NCI-H510A treated with DMSO at 0.1 percent for 48 hours (cell line): ENCODE measurements around the gene EPHB2.
A peak's percentile ranks its signal among the peaks of the same experiment; 100 is the strongest.
"Not testable (repeated sequence)": the region's sequence is repeated elsewhere in the genome, so short reads cannot be mapped to it uniquely, and the experiment has no call there.

ENCODE experiments used
- DNase-seq: peaks from one replicate; lab custom pipeline; 2025; lab: John Stamatoyannopoulos, UW

Gene EPHB2

DNA sequence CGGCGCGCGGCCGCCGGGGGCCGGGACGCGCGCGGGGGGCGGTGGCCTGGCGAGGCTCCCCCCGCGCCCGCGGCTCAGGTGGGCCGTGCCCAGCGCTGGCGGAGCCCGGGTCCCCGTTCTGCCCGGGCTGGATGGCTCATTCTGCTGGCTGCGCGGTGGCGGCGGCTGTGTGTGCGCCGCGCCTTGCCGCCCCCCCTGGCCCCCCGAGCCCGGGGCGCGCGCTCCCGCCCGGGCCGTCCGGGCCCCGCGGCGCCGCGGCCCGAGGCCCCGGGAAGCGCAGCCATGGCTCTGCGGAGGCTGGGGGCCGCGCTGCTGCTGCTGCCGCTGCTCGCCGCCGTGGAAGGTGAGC is at the start of gene EPHB2:
EPHB2 (plus strand) TSS at position 139 of the 349 bp plus-strand sequence; CDS start at position 283, 144 bp downstream.
- DNase-seq = no peak

DNA sequence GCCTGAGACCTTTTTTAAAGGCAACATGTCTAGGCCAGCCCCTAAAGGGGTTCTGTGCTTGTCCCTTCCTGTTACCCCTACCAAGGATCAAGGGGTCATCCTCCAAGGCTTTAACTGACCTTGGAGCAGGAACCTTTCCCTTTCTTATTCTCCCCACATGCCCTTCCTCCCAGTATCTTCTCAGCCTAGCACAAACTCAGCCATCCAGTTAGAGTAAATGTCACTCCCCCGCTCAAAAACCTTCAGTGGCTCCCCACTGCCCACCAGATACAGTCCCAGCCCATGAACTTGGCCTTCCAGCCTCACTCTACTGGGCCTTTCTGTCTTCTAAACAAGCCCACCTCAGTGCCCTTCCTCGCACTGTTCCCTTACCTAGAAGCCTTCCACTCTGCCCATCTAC is 48.8 kb upstream of the EPHB2 start:
- no peak for DNase-seq

DNA sequence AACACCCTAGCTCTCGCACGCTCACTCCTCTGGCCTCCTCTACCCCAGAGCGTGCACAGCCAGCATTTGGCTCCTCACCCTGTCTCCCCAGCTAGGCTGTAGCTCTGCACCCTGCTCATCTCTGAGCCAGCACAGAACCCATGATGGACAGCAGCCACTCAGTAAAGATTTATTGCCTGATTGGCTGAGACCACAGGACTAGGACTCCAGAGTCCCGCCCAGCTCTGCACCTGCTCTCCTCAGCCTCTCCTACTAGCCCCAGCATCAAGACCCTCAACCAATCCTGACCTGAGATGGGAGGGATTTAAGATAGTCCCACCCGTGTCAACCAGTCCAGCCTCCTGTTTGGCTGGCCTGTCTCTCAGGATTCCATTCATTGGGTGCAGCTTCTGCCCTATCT is 48.3 kb upstream of the EPHB2 start:
- DNase-seq = peak; percentile 37

DNA sequence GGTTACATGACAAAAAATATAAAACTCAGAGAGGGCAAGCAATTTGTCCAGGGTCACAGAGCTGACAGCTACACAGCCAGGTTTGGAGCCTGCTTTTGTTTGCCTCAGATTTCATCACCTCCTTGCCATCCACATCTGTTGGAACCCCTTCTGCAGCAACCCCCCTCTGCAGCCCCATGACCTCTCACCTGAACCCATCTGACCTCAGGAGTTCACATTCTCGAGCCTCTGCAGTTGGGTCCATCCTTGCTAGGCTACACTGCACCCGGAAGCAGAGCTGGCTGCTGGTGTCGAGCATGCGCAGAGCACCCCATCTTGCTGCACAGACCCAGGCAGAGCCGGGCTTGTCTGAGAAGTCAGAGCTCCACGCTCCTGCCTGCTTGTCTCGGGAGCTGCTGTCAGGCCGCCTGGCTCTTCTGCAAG is 47.6 kb upstream of the EPHB2 start:
- no peak for DNase-seq

DNA sequence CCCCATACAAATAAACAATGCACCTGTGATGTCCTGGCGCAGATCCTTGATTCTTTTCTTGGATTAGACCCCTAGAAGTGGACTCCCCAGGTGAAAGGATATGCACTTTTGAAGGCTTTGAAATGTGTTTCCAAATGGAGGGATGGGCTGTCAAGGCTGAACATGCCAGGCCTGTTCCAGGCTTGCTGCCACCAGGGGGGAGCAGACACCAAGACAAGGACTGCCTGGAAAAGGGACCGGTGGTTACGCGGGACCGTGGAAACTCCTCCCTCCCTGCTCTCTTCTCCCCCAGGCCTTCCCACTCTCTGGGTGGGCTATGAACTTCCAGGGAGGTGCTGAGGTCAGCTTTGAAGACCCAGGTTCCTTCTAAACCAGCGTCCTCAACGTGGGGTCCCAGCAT is 44.9 kb upstream of the EPHB2 start:
- no peak for DNase-seq

DNA sequence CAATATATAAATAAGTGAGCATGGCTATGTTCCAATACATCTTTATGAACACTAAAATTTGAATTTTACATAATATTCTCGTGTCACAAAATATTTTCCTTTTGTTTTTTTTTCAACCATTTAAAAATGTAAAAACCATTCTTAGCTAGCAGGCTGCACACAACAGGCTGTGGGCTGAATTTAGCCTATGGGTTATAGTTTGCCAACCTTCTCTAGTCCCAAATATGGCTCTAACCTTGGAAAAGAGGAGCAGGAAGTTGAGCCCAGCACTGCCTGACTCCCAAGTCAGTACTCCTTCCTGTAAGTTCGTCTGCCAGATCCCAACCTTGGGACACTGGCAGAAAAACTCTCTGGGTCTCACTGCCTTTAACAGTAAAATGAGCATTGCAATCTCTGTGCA is 44.2 kb upstream of the EPHB2 start:
- no peak for DNase-seq

DNA sequence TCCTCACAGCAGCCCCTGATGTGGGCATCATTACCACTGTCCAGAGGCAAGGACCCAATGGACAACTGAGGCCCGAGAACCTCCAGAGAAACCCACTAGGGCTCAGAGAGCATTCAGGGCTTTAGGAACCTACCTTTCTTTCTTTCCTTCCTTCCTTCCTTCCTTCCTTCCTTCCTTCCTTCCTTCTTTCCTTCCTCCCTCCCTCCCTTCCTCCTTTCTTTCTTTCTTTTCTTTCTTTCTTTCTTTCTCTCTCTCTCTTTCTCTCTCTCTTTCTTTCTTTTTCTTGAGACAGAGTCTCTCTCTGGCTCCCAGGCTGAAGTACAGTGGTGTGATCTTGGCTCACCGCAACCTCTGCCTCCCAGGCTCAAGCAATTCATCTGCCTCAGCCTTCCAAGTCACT is 41.8 kb upstream of the EPHB2 start:
- not testable (repeated sequence) for DNase-seq

DNA sequence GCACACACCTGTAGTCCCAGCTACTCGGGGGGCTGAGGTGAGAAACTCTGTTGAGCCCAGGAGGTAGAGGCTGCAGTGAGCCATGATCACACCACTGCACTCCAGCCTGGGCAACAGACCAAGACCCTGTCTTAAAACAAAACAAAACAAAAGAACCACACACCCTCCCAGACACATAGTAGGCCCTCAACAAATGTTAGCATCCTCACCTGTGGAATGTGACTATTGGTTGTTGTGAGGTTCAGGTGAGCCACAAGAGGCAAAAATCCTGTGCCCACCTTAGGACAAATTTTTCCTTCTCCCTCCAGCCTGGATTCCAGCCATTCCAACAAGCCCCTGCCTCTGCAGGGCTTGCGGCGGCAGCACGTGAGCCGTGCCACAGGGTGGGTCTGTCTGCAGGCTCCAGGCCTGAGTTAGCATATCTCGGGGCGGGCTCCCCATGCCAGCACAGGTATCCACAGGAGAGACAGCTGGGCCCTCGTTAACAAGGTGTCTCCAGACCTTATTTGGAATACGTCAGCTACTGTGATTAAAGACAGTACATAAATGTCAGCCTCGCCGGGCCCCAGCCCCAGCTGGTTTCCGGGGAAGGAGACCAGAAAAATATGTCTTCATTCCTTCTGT is 40.2 kb upstream of the EPHB2 start:
- no peak for DNase-seq

DNA sequence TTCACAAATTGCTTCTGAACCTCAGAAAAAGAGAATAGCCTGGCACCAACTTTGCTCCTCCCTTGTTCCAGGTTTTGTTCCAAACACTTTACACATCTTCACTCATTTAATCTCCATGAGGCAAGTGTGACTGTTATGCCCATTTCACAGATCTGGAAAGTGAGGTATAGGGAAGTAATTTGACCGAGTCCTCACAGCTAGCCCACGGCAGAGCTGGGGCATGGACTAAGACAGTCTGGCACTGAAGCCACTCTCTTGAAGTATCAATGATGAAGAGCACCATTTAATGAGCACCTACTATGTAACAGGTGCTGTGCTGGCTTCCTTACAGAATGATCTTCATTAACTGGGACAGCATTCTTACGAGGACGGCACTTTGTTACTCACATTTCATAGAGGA is 38.6 kb upstream of the EPHB2 start:
- DNase-seq = no peak

DNA sequence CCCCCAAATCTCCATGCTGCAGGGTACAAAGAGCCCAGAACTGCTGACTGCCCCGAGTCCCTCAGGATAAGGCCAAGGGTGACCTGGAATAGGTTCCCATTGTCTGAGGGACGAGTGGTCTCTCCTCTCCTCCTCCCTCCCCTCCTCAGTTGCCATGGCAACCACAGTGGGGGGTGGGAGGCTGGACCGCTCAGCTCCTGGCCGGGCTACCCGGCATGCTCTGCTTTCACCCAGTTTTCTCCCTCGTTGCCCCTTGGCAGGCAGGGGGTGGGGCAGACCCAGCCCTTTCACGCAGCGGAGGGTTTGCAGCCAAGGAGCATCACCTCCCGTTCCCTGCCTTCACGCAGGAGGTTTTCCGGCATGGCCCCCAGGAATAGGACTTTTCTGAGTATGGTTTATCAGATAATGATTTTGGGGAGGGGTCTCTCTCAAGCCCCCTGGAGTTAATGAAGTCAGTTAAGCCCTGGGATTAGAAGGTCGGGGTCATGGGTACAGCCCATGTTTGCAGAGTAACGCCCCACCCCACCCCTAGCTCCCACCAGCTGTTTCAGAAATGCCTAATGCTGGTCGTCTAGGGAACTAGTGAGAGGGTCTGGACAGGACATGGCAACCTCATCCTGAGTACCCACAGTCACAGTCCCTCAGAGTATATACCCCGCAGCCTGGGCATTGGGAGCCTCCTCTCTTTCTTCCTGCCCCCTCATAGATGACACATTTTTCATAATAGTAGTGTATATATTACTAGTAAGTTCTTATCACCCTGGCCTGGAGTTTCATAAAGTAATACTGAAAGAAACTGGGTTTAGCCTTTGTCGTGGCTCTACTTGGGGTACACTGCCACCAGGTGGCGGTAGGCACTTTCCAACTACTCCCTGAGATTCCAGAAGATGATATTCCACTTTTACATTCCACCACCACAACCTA is 36.9 kb upstream of the EPHB2 start:
- peak; percentile 45 for DNase-seq

DNA sequence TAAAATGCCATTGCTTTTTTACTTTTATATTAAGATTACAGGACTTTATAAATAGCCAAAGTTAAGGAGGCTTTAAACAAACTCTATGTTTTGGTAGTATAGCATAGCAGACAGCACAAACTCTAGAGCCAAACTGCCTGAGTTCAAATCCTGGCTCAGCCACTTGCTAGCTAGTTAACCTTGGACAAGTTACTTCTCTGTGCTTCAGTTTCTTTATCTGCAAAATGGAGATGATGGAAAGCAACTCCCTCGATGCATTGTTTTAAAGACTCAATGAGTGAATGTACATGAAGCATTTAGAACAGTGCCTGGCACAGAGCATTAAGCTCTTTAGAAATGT is 36.3 kb upstream of the EPHB2 start:
- DNase-seq = no peak

DNA sequence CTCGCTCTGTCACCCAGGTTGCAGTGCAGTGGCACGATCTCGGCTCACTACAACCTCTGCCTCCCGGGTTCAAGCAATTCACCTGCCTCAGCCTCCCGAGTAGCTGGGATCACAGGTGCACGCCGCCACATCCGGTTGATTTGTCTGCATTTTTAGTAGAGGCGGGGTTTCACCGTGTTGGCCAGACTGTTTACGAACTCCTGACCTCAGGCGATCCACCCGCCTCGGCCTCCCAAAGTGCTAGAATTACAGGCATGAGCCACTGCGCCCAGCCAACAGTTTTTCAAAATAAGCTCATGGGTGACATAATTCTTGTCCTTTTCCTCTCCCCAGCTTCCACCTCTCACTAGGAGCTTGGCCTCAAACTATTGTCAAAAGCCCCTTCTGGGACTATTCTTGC is 34.5 kb upstream of the EPHB2 start:
- not testable (repeated sequence) for DNase-seq

DNA sequence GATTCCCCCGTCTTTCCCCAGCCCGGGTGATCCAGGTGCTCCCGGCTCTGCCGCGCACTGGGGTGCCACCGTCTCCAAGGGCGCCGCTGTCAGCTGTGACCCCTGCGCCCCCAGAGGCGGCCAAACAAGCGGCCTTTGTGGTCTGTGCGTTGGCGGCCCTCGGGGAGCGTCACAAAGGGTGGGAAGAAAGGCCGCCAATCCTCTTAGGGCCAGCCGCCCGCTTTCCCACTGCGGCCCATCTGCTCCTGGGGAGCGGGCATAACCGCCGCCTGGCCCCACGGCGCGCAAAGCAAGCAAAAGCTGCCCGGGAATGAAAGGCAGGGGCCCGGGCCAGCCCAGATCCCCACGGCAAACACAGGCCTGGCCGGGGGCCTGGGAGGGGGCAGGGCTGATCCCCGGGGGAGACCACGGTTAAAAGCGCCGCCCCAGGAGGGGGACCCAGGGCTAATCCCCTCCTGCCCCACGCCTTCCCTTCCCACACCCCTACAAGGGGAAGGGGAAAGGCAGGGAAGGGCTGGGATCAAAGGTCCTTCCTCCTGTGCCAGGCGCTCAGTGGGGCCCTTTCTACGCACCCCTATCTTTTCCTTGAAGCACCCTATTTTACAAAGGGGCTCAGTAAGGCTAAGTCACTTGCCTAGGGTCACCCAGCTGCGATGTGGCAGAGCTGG is 33.6 kb upstream of the EPHB2 start:
- no peak for DNase-seq

DNA sequence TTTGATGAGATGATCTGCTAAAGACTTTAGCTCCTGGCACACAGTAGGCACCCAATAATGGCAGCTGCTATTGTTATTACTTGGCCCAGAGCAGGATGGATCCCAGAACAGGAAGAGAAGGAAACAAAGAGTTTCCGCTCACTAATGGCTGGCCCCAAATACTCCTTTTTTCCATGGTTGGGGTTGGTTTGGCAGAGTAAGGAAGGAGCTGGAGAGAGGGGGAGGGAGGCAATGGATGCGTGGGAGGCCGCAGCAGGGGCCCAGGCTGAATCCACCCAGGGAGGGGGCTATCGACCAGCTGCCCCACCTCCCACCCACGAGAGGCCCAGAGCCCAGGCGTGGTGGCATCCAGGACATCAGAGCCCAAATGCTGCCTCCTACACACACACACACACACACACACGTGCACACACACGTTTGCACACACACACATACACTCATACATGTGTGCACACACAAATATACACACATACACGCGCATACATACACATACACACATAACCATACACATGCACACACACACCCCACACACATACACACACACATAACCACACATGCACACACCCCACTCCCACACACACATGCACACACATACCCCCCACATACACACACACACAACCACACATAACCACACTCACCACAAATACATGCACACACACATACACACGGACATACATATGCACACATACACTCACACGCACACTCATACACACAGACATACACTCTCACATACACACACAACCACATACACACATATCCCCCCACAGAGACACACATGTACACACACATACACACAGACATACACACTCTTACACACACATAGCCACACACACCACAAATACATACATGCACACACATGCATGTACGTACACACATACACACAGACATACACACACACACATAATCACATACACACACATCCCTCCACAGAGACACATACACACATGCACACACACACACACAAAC is 32.4 kb upstream of the EPHB2 start:
- DNase-seq = no peak

DNA sequence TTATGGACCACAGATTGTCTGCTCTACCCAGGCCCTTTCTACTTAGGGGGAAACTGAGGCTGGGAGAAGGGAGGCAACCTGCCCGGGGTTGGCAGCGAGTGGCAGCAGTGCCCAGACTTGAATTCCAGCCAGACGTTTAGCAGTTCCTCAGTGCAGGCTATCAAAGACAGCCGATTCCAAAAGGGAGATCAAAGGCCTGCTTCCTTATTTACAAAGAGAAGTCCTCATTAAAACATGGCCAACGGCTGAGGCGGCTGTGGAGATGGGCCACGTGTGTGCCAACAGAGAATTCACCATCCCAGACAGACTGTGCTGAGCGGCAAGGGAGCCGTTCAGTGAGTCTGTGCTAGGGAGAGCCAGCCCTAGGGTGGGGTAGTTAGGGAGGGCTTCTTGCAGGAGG is 29.9 kb upstream of the EPHB2 start:
- DNase-seq = no peak

DNA sequence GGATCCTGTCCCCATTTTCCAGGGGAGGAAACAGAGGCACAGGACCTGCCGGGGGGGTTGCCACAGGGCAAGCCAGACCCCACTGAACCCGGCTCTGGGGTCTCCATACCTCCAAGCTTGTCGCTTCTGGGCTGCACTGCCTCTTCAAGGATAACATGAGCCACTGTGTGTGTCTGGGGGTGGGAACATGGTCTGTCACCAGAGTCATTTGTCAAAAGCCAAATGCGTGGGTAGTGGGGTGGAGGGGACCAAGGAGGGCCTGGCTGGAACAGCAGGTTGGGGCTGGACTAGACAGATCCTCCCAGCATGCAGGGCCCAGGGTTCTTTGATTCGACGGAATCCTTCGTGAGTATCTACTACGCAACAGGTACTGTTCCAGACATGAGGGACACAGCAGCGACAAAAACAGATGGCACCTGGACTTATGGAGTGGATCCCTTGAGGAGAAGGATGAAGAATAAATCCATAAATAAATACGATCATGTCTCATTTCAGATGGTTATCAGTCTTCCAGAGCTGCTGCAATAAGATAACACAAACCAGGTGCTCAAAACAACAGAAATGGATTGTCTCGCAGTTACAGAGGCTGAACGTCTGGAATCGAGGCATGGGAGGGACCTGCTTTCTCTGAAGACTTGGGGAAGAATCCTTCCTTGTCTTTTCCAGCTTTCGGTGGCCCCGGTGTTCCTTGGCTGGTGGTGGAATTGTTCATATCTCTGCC is 28.9 kb upstream of the EPHB2 start:
- DNase-seq = no peak

DNA sequence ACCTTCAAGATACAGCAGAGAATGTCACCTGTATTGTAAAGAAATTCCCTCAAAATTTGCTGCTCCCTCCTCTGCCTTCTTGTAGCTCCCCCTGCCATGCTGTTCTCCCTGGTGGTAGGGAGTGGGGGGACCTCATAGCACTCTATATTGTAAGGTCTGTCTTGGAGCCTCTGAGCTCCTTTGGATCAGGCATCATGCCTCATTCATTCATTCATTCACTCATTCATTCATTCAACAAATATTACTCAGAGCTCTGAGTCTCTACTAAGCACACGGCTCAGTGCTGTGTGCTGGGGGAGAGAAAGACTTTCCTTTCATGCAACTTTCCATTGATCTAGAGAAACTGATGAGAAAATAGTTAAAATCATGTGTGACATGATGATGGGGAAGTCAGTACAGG is 27.1 kb upstream of the EPHB2 start:
- no peak for DNase-seq

DNA sequence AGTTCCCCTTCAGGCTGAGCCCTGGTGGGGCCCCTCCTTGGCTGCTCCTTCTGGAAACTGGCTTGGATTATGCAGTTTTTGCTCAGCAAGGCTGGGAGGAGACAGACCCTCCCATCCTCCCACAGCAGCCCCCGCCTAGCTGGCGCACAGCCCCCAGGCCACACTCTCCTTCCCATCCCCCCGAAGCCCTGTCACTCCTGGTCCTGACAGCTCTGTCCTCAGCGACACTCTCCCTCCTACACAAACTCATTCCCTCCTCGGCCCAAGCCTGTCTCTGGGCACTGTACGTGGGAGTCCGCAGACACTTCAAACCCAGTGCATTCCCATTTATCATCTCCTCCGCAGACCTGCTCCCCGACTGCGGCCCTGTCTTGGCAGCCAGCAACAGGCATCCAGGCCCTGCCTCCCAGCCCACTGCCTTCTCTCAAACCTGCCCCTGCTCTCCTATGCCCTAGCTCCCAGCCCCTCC is 25.0 kb upstream of the EPHB2 start:
- DNase-seq = no peak

DNA sequence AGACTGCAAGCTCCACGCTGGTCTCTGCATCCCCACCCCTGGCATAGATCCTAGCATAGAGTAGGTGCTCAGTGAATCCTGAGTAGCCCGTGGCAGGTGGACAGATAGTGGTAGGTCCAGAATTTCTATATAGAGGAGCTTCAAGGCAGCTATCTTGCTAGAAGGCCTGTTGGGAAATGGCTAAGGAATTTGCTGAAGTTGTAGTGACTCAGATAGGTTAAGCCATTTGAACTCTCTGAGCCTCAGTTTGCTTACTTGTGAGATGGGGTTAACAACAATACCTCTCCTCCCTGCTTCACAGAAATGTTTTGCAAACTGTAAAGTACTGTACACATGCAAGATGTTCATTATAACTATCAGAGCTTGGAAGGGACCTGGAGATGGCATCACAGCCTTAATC is 23.4 kb upstream of the EPHB2 start:
- DNase-seq = no peak

DNA sequence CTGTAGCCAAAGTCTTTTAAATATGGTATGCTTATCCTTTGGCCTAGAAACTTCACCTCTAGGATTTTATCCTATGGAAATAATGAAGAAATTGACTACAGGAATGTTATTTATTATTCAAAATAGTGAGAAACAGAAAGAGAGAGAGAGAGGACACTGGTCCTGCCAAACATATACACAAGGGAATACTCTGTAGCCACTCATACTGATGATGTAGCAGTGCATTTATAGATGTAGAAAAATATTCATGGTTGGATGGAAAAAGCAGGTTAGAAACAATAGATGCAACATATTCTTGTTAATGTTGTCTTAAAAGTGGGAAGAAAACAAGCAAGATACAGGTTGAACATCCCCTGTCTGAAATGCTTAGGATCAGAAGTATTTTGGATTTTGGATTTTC is 22.2 kb upstream of the EPHB2 start:
- DNase-seq = no peak

DNA sequence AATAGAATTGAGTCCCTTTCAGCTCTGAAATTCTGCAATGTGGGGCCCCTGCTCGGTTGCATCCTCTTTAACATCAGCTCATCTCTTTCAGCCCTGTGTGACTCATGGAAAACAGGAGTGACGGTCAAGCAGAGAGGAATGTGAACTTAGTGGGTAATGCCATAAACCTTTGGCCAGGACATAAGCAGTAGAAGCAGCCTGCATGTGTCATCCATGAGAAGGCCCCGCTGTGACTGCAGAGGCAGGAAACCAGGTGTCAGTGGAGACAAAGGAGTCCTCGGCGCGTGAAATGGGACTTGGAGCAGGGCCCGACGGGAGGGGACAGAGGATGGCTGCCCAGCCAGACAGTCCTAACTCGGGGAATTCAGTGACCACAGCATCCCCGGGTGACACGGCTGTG is 21.1 kb upstream of the EPHB2 start:
- peak; percentile 14 for DNase-seq
